Globus pallidus (tissue), 1 donor: Measurements from ENCODE around the gene GPAT3.

Source experiments
- DNase-seq: peaks from one replicate; pipeline ENCODE4 v3.0.0-alpha.2; 2015; ENCODE audit warnings: low spot score

Gene GPAT3

DNA sequence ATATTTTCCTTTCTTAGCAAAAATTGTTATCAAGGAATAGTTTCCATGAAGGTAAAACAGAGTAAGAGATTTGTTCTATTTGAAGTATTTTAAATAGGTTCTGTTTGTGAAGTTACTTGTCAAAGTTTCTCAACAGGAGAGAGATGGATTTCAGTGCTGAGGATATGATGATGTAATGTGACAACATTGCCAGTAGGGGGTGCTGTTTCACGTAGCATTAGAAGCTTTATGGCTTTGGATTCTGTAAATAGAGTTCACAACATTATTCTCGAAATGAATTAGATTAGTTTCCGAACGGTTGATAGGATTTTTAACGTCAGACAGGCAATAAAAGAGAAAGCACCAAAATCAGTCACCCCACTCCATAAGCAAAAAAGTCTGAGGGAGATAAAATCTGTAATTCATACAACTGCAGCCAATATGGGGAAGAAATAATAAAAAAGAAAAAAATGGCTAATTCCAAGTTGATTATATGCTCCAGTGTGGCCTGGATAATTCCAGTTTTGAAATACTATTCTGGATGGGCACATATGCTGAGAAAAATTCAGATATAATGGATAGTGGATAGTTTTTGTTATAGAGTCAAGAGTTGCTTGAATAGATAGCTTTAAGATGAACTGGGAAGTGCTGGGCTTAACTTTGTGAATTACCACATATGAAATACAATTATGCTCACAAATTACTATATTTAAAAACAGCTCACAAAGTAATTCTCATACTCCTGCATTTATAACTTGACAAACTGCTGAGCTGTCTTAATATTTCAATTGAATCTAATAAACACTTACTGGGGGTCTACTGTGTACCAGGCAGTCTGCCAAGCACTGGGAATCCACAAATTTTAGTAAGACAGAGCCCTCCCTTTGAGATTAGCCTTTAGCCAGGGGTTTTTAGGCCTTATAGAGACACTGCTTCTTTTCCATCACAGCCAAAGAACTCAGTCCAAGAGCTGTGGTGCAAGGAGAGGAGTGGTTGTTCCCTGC lies 109.1 kb downstream of the GPAT3 start:
- peak; percentile 61 for DNase-seq

DNA sequence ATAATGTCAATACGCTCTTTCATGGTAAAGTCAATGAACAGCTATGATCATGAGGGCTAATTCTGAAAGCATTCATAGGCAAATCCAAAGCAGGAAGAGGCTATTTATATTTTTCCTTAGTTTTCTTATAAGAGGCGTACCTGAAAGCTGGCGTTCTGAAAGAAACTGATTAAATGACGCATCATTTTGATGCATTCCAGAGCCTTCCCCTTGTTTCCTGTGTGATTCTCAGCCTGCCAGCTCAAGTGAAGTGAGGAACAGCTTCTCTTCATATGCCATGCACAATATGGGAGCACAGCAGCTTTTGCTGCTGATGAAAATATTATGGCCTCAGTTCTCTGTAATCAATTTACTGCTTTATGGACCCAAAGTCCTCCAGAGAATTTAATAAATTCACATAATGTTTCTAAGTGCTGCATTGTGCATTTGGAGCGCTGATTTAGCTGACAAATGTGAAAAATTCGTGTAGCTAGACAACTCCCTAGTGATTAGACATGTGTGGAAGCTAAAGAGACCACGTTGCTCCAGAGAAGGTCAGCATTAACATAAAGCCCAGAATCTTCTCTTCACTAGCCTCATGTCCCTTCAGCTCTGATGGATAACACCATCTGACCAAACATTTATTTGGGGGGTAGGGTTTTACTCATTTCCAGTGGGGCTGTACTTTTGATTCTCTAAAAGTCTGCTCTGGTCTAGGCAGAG lies 110.8 kb downstream of the GPAT3 start:
- no peak for DNase-seq

DNA sequence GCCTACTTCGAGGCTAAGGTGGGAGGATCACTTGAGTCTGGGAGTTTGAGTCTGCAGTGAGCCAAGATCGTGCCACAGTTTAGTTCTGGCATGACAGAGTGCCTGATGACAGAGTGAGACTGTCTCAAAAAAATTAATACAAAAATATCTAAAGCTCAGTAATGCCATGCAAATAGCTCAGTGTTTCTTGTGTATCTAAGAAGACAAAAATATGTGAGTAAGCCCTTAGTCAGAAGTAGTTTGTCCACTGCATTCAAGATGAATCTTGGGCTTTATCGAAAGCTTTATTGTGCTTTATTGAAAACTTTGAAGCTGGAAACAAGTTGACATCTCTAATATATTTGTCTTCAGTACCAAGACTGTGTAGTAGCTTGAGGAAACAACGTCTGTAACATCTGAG lies 115.9 kb downstream of the GPAT3 start:
- DNase-seq, result no peak
